HG03039 (cell line): ENCODE results near the gene PDSS2.
"Not testable (repeated sequence)": the region's sequence is repeated elsewhere in the genome, so short reads cannot be mapped to it uniquely, and the experiment has no call there.

ENCODE experiments used
- ATAC-seq: cut with Tn5 transposase; IDR thresholded peaks from one replicate; pipeline ENCODE4 v1.9.1; 2021; ENCODE audit warnings: mild to moderate bottlenecking, moderate library complexity; ENCODE audit not compliant: unreplicated experiment

PDSS2 gene

GRCh38 chr6:107128175-107128574 is 331.2 kb downstream of the PDSS2 start:
- no peak for ATAC-seq

GRCh38 chr6:107125771-107126170 is 333.6 kb downstream of the PDSS2 start:
- ATAC-seq = no peak

GRCh38 chr6:107124934-107125348 is 334.4 kb downstream of the PDSS2 start:
- ATAC-seq = peak; percentile 71

- ATAC-seq = no peak
Observed at GRCh38 chr6:107123501-107123900, 335.9 kb downstream of the PDSS2 start.

GRCh38 chr6:107122748-107123147 is 336.6 kb downstream of the PDSS2 start:
- ATAC-seq = no peak

- no peak for ATAC-seq
Observed at GRCh38 chr6:107121964-107122495, 337.3 kb downstream of the PDSS2 start.

- no peak for ATAC-seq
Observed at GRCh38 chr6:107121266-107121665, 338.1 kb downstream of the PDSS2 start.

- no peak for ATAC-seq
Observed at GRCh38 chr6:107120404-107120803, 339.0 kb downstream of the PDSS2 start.

- ATAC-seq = no peak
Observed at GRCh38 chr6:107118976-107119375, 340.4 kb downstream of the PDSS2 start.

- ATAC-seq = not testable (repeated sequence)
Observed at GRCh38 chr6:107118540-107118939, 340.8 kb downstream of the PDSS2 start.

- ATAC-seq = no peak
Observed at GRCh38 chr6:107116931-107117330, 342.4 kb downstream of the PDSS2 start.

GRCh38 chr6:107116328-107116892 is 343.0 kb downstream of the PDSS2 start:
- no peak for ATAC-seq

GRCh38 chr6:107115695-107116327 is 343.6 kb downstream of the PDSS2 start:
- ATAC-seq = peak; percentile 15

- ATAC-seq = peak; percentile 12
Observed at GRCh38 chr6:107114926-107115694, 344.3 kb downstream of the PDSS2 start, which contains the start of gene BEND3. TSS of gene BEND3 (minus strand) at chr6:107115515. CDS start at chr6:107099285, 16,230 bp downstream.

- peak; percentile 70 for ATAC-seq
Observed at GRCh38 chr6:107114213-107114925, 345.0 kb downstream of the PDSS2 start.

- no peak for ATAC-seq
Observed at GRCh38 chr6:107110200-107110599, 349.2 kb downstream of the PDSS2 start.

GRCh38 chr6:107108201-107108890 is 351.0 kb downstream of the PDSS2 start:
- no peak for ATAC-seq

GRCh38 chr6:107107791-107108190 is 351.6 kb downstream of the PDSS2 start:
- ATAC-seq = no peak

- no peak for ATAC-seq
Observed at GRCh38 chr6:107106165-107106564, 353.2 kb downstream of the PDSS2 start.

GRCh38 chr6:107105511-107106116 is 353.8 kb downstream of the PDSS2 start:
- no peak for ATAC-seq
